Iris pigment epithelial cell (primary cell): ENCODE results near the gene MRPL55.

Experiments
- DNase-seq: peaks from one replicate; pipeline ENCODE4 v3.0.0-alpha.2; 2011; ENCODE audit warnings: low read depth

The MRPL55 gene

GRCh38 chr1:228147768-228148167 lies 38.7 kb upstream of the MRPL55 start:
- DNase-seq = no peak

GRCh38 chr1:228147151-228147693 lies 38.1 kb upstream of the MRPL55 start:
- no peak for DNase-seq

- no peak for DNase-seq
Observed at GRCh38 chr1:228146417-228147150, 37.5 kb upstream of the MRPL55 start.

GRCh38 chr1:228145463-228146416 lies 36.6 kb upstream of the MRPL55 start:
- no peak for DNase-seq

GRCh38 chr1:228144993-228145343 lies 35.9 kb upstream of the MRPL55 start:
- DNase-seq = no peak

GRCh38 chr1:228144193-228144992 lies 35.3 kb upstream of the MRPL55 start:
- no peak for DNase-seq

GRCh38 chr1:228143480-228144192 lies 34.5 kb upstream of the MRPL55 start:
- no peak for DNase-seq

- no peak for DNase-seq
Observed at GRCh38 chr1:228142701-228143136, 33.6 kb upstream of the MRPL55 start.

- DNase-seq = no peak
Observed at GRCh38 chr1:228142155-228142691, 33.1 kb upstream of the MRPL55 start.

- peak; percentile 60 for DNase-seq
Observed at GRCh38 chr1:228141226-228142044, 32.3 kb upstream of the MRPL55 start.

GRCh38 chr1:228140724-228141225 lies 31.7 kb upstream of the MRPL55 start:
- DNase-seq = no peak

GRCh38 chr1:228139931-228140723 lies 31.0 kb upstream of the MRPL55 start, which contains the start of gene GUK1:
Gene GUK1, plus strand, starts transcription at chr1:228140279. Its CDS starts 24 bp downstream, at chr1:228140303.
- DNase-seq = peak; percentile 100

GRCh38 chr1:228139406-228139930 lies 30.4 kb upstream of the MRPL55 start:
- no peak for DNase-seq

GRCh38 chr1:228136901-228137300 lies 27.8 kb upstream of the MRPL55 start:
- DNase-seq = no peak

GRCh38 chr1:228134591-228134990 lies 25.5 kb upstream of the MRPL55 start:
- no peak for DNase-seq

- no peak for DNase-seq
Observed at GRCh38 chr1:228131766-228132165, 22.7 kb upstream of the MRPL55 start.

- no peak for DNase-seq
Observed at GRCh38 chr1:228125185-228125584, 16.1 kb upstream of the MRPL55 start.

- DNase-seq = no peak
Observed at GRCh38 chr1:228123505-228123904, 14.4 kb upstream of the MRPL55 start.
